BJ (cell line): ENCODE data around the gene TARBP1. TPM values are rescaled to one million over a fixed set of nuclear protein-coding genes. Genes with fewer than 3 reads are reported as not detected.

Source experiments
- CTCF ChIA-PET: fragments of 350-600 bp; formaldehyde crosslinking; extraction: SDS; loops from one replicate; lab custom pipeline; 2021; ENCODE audit warnings: antibody characterized with exemption, inconsistent platforms; lab: Yijun Ruan, JAX
- POLR2A ChIA-PET: fragments of 300-600 bp; sonication (Branson Sonifier 250); formaldehyde crosslinking; extraction: SDS; loops from one replicate; lab custom pipeline; 2021; ENCODE audit warnings: antibody characterized with exemption; lab: Charles Lee
- DNase-seq: peaks from one replicate; pipeline ENCODE4 v3.0.0-alpha.2; 2011; ENCODE audit warnings: low read depth
- H3K27me3 ChIP-seq: 2 replicates; pipeline ENCODE4 v1.6.0; 2011; ENCODE audit warnings: low read length; ENCODE audit not compliant: control insufficient read depth, insufficient read depth
- H3K36me3 ChIP-seq: 2 replicates; pipeline ENCODE4 v1.5.1; 2011; ENCODE audit warnings: low read length; ENCODE audit not compliant: control insufficient read depth, insufficient read depth
- H3K4me3 ChIP-seq: 2 replicates; pipeline ENCODE4 v1.5.1; 2011; ENCODE audit warnings: low read depth, mild to moderate bottlenecking, control low read depth, low read length
- polyA minus RNA-seq: library from RNA; depleted of rRNA, polyadenylated mRNA; stranded (reverse); fragments of >200 nt; gene quantifications from 2 replicates; pipeline ENCODE4 v1.2.3, GENCODE V29; 2011; rRNA and poly(A)+ RNA removed
- polyA plus RNA-seq: library from polyadenylated mRNA; depleted of rRNA; stranded (reverse); fragments of >200 nt; gene quantifications from 2 replicates; pipeline ENCODE4 v1.2.3, GENCODE V29; 2011; rRNA removed
- TF ChIP-seq, protein P1 (sequence below): IDR thresholded peaks from 2 replicates; pipeline ENCODE4 v1.5.1; 2011; ENCODE audit warnings: low read depth, mild to moderate bottlenecking, control low read depth, inconsistent platforms, low read length, moderate library complexity; ENCODE audit not compliant: insufficient read depth

TARBP1 gene, protein sequence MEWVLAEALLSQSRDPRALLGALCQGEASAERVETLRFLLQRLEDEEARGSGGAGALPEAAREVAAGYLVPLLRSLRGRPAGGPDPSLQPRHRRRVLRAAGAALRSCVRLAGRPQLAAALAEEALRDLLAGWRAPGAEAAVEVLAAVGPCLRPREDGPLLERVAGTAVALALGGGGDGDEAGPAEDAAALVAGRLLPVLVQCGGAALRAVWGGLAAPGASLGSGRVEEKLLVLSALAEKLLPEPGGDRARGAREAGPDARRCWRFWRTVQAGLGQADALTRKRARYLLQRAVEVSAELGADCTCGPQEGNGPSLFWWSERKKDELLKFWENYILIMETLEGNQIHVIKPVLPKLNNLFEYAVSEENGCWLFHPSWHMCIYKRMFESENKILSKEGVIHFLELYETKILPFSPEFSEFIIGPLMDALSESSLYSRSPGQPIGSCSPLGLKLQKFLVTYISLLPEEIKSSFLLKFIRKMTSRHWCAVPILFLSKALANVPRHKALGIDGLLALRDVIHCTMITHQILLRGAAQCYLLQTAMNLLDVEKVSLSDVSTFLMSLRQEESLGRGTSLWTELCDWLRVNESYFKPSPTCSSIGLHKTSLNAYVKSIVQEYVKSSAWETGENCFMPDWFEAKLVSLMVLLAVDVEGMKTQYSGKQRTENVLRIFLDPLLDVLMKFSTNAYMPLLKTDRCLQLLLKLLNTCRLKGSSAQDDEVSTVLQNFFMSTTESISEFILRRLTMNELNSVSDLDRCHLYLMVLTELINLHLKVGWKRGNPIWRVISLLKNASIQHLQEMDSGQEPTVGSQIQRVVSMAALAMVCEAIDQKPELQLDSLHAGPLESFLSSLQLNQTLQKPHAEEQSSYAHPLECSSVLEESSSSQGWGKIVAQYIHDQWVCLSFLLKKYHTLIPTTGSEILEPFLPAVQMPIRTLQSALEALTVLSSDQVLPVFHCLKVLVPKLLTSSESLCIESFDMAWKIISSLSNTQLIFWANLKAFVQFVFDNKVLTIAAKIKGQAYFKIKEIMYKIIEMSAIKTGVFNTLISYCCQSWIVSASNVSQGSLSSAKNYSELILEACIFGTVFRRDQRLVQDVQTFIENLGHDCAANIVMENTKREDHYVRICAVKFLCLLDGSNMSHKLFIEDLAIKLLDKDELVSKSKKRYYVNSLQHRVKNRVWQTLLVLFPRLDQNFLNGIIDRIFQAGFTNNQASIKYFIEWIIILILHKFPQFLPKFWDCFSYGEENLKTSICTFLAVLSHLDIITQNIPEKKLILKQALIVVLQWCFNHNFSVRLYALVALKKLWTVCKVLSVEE (N-terminal part only)
- polyA plus RNA-seq, result 7.4 and 11.7 TPM in 2 replicates
- polyA minus RNA-seq, result 5.1 and 6.5 TPM in 2 replicates

DNA sequence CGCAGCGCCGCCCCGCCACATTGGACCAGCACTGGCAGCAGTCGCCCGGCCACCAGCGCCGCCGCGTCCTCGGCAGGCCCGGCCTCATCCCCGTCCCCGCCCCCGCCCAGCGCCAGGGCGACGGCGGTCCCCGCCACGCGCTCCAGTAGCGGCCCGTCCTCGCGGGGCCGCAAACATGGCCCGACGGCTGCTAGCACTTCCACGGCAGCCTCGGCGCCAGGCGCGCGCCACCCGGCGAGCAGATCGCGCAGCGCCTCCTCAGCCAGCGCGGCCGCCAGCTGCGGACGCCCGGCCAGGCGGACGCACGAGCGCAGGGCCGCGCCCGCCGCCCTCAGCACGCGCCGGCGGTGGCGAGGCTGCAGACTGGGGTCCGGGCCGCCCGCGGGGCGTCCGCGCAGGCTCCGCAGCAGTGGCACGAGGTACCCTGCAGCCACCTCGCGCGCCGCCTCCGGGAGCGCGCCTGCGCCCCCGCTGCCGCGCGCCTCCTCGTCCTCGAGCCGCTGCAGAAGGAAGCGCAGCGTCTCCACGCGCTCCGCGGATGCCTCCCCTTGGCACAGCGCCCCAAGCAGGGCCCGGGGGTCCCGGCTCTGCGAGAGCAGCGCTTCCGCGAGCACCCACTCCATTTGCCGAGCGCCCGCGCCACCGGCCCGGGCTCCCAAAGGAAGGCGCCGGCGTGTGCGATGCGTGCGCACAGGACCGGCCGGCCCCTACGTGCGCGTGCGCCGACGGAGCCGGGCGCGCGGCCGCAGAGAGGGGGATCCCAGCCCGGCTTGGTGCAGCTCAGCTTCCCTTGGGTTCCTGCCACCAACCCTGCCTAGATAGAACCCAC, at the start of gene TARBP1:
Gene TARBP1, minus strand, starts transcription at position 699 of the 829 bp plus-strand sequence. Its CDS starts 76 bp downstream, at position 623.
- ChIA-PET CTCF (interaction anchor here (0.6 to 2.9 kb wide), 3 partner anchors 9 to 13 kb away, joined by 3 to 12 read pairs (median 4); no protein-coding TSS in a partner anchor), POLR2A (interaction anchor here (0.5 to 0.6 kb wide), 2 partner anchors 68 to 433 kb away, joined by 3 to 4 read pairs; no protein-coding TSS in a partner anchor)
- no peaks in the 10 kb centered on the region for H3K36me3 ChIP-seq
- 0 out of 2 replicates have a peak, but pooled peaks cover 3% of the 10 kb centered on the region for H3K27me3 ChIP-seq
- TF ChIP-seq, protein P1, sequence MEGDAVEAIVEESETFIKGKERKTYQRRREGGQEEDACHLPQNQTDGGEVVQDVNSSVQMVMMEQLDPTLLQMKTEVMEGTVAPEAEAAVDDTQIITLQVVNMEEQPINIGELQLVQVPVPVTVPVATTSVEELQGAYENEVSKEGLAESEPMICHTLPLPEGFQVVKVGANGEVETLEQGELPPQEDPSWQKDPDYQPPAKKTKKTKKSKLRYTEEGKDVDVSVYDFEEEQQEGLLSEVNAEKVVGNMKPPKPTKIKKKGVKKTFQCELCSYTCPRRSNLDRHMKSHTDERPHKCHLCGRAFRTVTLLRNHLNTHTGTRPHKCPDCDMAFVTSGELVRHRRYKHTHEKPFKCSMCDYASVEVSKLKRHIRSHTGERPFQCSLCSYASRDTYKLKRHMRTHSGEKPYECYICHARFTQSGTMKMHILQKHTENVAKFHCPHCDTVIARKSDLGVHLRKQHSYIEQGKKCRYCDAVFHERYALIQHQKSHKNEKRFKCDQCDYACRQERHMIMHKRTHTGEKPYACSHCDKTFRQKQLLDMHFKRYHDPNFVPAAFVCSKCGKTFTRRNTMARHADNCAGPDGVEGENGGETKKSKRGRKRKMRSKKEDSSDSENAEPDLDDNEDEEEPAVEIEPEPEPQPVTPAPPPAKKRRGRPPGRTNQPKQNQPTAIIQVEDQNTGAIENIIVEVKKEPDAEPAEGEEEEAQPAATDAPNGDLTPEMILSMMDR, result no peak
- DNase-seq, result no peak
- peak within 1 kb of the TSS; percentile 66 for H3K4me3 ChIP-seq

DNA sequence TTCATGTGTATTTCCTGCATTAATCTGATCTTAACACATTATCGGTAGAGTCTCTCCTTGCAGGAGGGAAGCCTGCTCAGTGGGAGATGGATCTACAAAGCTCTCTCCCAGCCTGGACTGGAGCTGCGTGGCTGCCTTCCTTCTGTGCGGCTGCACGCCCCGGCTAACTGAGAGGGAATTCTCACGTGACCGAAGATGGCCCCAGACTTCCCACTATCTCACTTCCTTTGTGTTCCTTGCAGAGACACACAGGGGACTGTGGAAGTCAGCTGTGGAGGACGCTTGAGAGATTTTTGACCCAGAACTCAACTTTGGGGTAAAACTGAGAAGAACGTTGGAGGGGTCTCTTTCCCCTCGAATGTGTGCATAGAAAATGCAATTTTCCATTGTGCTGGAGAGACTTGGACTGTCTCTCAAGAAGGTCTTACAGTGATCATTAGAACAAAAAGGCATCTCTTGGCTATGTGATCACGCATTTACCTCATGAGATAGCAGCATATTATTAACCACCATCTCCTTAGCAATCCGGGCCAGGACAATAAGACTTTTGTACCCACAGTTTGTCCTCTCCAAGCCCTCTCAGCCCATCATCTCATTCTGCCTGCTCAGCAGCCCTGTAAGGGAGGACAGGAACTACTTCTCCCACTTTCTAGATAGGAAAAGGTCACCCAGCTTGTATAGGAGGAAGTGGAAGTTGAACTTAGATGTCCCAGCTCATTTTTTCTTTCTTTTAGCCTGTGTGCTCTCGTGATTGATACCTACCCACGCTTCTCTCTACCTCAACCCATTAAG, 49.3 kb upstream of the TARBP1 start:
- DNase-seq, result no peak
- Histone ChIP-seq H3K27me3 (no peaks in the 10 kb centered on the region), H3K4me3 (no peak overlapping the region), H3K36me3 (no peaks in the 10 kb centered on the region)
- CTCF ChIA-PET, result no interaction called here
- TF ChIP-seq, protein P1, result no peak
- POLR2A ChIA-PET, result no interaction called here

DNA sequence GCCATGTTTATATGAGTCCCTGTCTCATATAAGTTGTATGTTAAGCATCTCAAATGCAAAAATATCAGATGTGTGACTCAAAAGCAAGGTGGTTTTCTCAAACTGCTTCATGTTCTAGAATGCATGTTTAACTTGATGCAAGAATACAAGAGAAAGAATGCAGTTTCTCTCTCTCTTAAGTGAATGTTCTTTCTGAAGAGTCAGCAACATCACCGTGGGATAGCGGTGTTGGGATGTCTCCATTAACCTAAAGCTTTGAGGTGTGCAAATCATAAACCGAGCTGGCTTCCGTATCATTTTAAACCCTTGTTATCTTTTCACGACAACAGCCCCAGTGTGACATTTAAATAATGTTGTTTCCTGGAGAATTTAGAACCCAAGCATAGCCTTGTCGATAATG, 48.4 kb upstream of the TARBP1 start:
- Histone ChIP-seq H3K4me3 (no peak overlapping the region), H3K36me3 (no peaks in the 10 kb centered on the region), H3K27me3 (no peaks in the 10 kb centered on the region)
- POLR2A ChIA-PET, result no interaction called here
- CTCF ChIA-PET, result no interaction called here
- DNase-seq, result no peak
- TF ChIP-seq, protein P1, result no peak

DNA sequence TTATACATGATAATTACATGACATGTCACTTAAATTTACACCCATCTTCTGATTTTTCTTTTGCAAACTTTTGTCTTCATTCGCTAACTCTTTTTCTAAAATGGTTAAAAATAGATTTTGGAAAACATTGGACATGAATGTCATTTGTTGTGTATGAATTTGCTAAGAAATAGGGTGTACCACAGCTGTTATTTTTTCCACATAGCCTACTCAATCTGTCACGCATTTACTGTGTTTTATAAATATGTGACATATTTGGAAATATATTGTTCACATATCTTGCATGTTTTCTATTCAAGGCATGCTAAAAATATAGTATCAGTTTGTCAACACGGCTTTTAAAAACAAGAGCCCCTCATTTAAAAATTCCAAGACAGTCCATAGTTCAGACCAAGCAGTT, 47.9 kb upstream of the TARBP1 start:
- TF ChIP-seq, protein P1, result no peak
- DNase-seq, result no peak
- CTCF ChIA-PET, result no interaction called here
- POLR2A ChIA-PET, result no interaction called here
- no peak overlapping the region for H3K4me3 ChIP-seq
- H3K36me3 ChIP-seq, result no peaks in the 10 kb centered on the region
- H3K27me3 ChIP-seq, result no peaks in the 10 kb centered on the region
